Hematopoietic multipotent progenitor cell treated with erythropoietin and hydrocortisone succinate and interleukin-3 and kit ligand, for 8 days (in vitro differentiated cells): Measurements from ENCODE around the gene C14orf180.

ENCODE experiments used
- DNase-seq: peaks from one replicate; pipeline ENCODE4 v3.0.0-alpha.2; 2015

C14orf180 gene

GRCh38 chr14:104550861-104551728, 28.5 kb upstream of the C14orf180 start:
- DNase-seq = no peak

- DNase-seq = no peak
These were observed 27.5 kb upstream of the C14orf180 start for GRCh38 chr14:104551851-104552737.

GRCh38 chr14:104552738-104553125, 26.8 kb upstream of the C14orf180 start:
- no peak for DNase-seq

- DNase-seq = no peak
These were observed 26.1 kb upstream of the C14orf180 start for GRCh38 chr14:104553166-104554087.

- DNase-seq = no peak
These were observed 25.4 kb upstream of the C14orf180 start for GRCh38 chr14:104554088-104554607.

- DNase-seq = no peak
These were observed 24.7 kb upstream of the C14orf180 start for GRCh38 chr14:104554608-104555429.

- DNase-seq = no peak
These were observed 23.9 kb upstream of the C14orf180 start for GRCh38 chr14:104555430-104556255.

GRCh38 chr14:104556256-104557021, 23.1 kb upstream of the C14orf180 start:
- no peak for DNase-seq

GRCh38 chr14:104557086-104557485, 22.5 kb upstream of the C14orf180 start:
- DNase-seq = no peak

GRCh38 chr14:104557766-104558165, 21.8 kb upstream of the C14orf180 start:
- no peak for DNase-seq

GRCh38 chr14:104558231-104559027, 21.1 kb upstream of the C14orf180 start:
- no peak for DNase-seq

- DNase-seq = no peak
These were observed 20.3 kb upstream of the C14orf180 start for GRCh38 chr14:104559028-104559803.

- DNase-seq = no peak
These were observed 19.6 kb upstream of the C14orf180 start for GRCh38 chr14:104559804-104560585.

- DNase-seq = no peak
These were observed 19.0 kb upstream of the C14orf180 start for GRCh38 chr14:104560586-104560945.

- DNase-seq = no peak
These were observed 18.4 kb upstream of the C14orf180 start for GRCh38 chr14:104561124-104561557.

- DNase-seq = no peak
These were observed 17.7 kb upstream of the C14orf180 start for GRCh38 chr14:104561632-104562495.
